ENCODE data around the gene SYNPO. TPM values are rescaled to one million over a fixed set of nuclear protein-coding genes. Genes with fewer than 3 reads are reported as not detected.

Gene SYNPO
- total RNA-seq, 1 donor from 2014 or later: 24.5 TPM

DNA sequence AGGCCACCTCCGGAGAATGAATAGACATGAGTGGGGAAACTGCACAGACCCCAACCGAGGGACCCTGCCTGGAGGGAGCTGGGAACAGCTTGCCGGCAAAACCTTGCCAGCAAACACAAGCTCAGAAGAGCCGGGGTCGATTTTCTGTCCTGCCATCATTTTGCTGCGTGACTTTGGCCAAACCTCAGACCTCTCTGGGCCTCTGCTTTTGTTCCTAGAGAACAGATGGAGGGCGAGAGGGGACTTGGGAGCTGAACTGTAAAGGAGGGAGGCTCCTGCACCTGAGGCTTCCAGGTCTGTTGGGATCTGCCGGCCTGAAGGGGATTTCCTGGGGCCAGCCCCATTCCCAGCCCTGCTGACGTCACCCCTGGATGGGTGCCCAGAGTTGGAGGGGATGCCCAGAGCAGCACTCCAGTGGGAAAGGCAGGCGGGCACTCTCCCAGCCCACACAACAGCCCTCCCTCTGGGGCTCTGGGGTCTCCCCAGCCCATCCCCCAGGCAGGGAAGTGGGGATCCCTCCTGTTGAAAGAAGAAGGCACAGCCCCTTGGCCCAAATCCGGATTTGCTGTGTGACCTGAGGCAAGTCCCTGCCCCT, 40.4 kb upstream of the SYNPO start:
- no peaks in the 10 kb centered on the region for H3K36me3 Mint-ChIP-seq
- no peaks in the 10 kb centered on the region for H3K9me3 Mint-ChIP-seq
- H3K4me1 Mint-ChIP-seq (ENCODE audit: unreplicated experiment): peaks cover 50% of the 10 kb centered on the region
- no peak for DNase-seq (ENCODE audit: extremely low spot score, unreplicated experiment)
- TF ChIP-seq, protein P1, sequence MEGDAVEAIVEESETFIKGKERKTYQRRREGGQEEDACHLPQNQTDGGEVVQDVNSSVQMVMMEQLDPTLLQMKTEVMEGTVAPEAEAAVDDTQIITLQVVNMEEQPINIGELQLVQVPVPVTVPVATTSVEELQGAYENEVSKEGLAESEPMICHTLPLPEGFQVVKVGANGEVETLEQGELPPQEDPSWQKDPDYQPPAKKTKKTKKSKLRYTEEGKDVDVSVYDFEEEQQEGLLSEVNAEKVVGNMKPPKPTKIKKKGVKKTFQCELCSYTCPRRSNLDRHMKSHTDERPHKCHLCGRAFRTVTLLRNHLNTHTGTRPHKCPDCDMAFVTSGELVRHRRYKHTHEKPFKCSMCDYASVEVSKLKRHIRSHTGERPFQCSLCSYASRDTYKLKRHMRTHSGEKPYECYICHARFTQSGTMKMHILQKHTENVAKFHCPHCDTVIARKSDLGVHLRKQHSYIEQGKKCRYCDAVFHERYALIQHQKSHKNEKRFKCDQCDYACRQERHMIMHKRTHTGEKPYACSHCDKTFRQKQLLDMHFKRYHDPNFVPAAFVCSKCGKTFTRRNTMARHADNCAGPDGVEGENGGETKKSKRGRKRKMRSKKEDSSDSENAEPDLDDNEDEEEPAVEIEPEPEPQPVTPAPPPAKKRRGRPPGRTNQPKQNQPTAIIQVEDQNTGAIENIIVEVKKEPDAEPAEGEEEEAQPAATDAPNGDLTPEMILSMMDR (conservative IDR thresholded peaks at IDR 0.05): no peak
- peaks cover 7% of the 10 kb centered on the region for H3K27me3 Mint-ChIP-seq
- H3K27ac Mint-ChIP-seq: no peak overlapping the region
- H3K4me3 Mint-ChIP-seq: peak overlapping the region; percentile 72

DNA sequence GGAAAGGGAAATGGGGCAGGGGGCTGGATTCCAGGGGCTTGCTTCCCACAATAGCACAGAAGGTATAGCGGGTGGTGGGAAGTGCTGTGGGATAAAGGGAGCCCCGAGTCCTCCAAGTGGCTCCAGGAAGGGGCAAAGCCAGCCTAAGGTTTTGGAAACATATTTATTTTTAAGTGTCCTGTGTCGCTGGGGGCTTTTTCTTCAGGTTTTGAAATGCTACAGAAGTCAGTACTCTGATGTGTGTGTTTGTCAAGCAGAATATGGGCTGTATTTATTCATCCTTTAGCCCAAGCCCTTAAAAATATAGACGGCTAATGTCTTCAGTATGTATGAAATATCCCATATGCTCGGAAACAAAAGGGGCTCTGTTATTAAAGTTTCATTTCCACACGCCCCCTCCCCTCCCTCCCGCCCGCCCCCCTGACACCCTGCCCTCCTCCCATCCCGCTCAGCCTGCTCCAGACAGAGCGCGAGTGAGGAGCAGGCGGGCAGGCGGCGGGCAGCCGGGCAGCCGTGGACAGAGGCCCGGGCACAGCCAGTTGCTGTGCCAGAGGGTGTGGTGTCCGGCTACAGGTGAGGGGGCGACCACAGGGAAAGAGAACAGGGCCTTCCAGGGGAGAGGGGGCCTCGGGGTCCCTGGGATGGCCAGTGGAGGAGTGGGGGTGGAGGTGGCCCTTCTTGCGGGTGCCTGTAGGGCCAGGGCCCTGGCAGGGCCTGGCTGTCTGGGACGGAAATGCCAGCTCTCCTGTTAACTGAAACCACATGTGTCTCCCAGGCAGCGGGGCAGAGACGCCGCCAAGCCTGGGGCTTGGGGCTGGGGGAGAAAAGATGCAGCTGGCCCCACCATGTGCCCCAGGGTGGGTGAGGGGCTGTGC, 39.6 kb upstream of the SYNPO start:
- Mint-ChIP-seq H3K4me3 (peak overlapping the region; percentile 79), H3K27me3 (peaks cover 7% of the 10 kb centered on the region), H3K4me1 (ENCODE audit: unreplicated experiment) (peaks cover 49% of the 10 kb centered on the region), H3K36me3 (no peaks in the 10 kb centered on the region), H3K27ac (peak overlapping the region; percentile 31), H3K9me3 (no peaks in the 10 kb centered on the region)
- DNase-seq (ENCODE audit: extremely low spot score, unreplicated experiment): no peak
- TF ChIP-seq, protein P1 (conservative IDR thresholded peaks at IDR 0.05): no peak

DNA sequence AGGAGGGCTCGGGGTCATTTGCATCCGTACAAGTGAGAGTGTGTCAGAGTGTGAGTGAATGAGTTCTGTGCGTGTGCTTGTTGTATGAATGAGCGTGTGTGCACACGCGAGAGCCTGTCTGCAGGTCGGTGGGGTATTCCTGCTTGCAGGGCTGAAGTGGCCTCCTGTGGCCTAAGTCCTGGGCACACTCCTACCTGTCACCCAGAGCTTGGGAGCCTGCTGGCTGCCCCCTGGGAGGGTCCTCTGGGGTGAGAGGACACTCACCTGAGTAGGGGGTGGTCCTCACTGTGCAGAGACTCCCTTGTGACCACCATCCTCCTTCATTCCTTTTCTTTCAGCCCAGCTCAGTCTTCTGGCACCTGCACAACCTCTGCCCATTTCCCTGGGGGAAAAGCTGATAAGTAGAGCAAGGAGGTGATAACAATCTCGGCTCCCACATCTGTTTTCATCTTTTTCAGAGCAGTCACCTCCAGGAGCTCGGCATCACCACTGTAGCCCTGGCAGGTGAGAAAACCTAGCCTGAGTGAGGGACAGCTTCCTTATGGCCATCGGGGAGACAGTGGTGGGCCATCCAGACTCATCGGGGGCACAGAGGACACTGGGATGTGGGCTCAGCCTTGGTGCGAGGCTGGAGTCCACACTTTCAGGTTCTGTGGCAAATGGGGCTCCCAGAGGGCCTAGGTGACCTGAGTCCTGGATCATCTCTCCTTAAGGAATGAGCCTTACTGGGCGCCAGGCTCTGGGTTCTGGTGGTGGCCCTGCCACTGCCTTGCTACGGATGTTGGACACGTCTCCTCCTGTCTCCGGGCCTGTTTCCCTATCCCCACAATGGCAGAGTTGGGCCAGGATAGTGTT, 38.7 kb upstream of the SYNPO start:
- no peaks in the 10 kb centered on the region for H3K9me3 Mint-ChIP-seq
- no peak for DNase-seq (ENCODE audit: extremely low spot score, unreplicated experiment)
- peaks cover 47% of the 10 kb centered on the region for H3K4me1 Mint-ChIP-seq (ENCODE audit: unreplicated experiment)
- no peak overlapping the region for H3K27ac Mint-ChIP-seq
- H3K36me3 Mint-ChIP-seq: no peaks in the 10 kb centered on the region
- peaks cover 3% of the 10 kb centered on the region for H3K27me3 Mint-ChIP-seq
- H3K4me3 Mint-ChIP-seq: peak overlapping the region; percentile 79
- TF ChIP-seq, protein P1 (conservative IDR thresholded peaks at IDR 0.05): no peak

DNA sequence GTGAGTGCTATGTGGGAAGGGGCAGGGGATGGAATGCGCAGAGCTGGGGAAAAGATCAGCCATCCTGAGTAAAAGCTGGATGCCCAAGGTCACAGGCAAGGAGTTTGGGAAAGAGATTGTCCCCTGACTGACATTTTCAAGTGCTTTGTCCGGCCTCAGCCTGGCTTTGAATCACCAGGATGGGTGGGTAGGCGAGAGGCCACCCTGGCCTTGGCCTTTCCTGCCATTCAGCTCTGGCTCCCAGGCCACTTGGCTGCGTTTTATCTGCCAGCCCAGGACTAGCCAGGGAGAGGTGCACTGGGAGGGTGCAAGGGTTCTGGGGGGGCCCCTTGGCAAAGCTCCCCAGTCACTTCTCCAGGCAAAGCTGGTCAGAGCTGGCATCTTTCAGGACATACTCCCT, 37.4 kb upstream of the SYNPO start:
- H3K4me1 Mint-ChIP-seq (ENCODE audit: unreplicated experiment): peaks cover 48% of the 10 kb centered on the region
- TF ChIP-seq, protein P1 (conservative IDR thresholded peaks at IDR 0.05): no peak
- peaks cover 3% of the 10 kb centered on the region for H3K27me3 Mint-ChIP-seq
- H3K4me3 Mint-ChIP-seq: peak overlapping the region; percentile 68
- no peaks in the 10 kb centered on the region for H3K36me3 Mint-ChIP-seq
- H3K27ac Mint-ChIP-seq: no peak overlapping the region
- H3K9me3 Mint-ChIP-seq: no peaks in the 10 kb centered on the region
- no peak for DNase-seq (ENCODE audit: extremely low spot score, unreplicated experiment)

DNA sequence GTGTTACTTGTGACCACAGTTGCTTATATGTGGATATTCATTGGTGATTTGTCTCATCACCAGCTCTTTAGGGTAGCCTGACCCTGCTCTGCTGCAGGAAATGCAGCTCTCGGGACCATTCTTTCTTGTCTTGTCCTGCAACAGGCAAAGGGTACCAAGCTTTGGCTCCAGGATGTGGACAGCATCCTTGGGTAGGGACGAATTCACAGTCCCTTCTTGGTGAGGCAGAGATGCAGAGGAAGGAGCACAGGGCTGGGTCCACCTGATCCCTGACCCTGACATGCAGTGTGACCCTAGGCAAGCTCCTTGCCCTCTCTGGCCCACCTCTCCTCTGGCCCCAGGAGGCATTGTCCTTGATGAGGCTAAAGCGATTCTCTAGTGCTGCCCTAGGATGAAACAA, 37.0 kb upstream of the SYNPO start:
- H3K9me3 Mint-ChIP-seq: no peaks in the 10 kb centered on the region
- peaks cover 3% of the 10 kb centered on the region for H3K27me3 Mint-ChIP-seq
- TF ChIP-seq, protein P1 (conservative IDR thresholded peaks at IDR 0.05): no peak
- H3K4me1 Mint-ChIP-seq (ENCODE audit: unreplicated experiment): peaks cover 45% of the 10 kb centered on the region
- peak overlapping the region; percentile 68 for H3K4me3 Mint-ChIP-seq
- no peak for DNase-seq (ENCODE audit: extremely low spot score, unreplicated experiment)
- no peaks in the 10 kb centered on the region for H3K36me3 Mint-ChIP-seq
- H3K27ac Mint-ChIP-seq: no peak overlapping the region

Measured in type B pancreatic cell (in vitro differentiated cells).